HEK293 (cell line): ENCODE data around the gene PRKRA.

Experiments
- CTCF ChIA-PET: fragments of 350-600 bp; formaldehyde crosslinking; extraction: SDS; loops from one replicate; lab custom pipeline; 2021; ENCODE audit warnings: antibody characterized with exemption; lab: Yijun Ruan, JAX
- POLR2A ChIA-PET: fragments of 300-600 bp; formaldehyde crosslinking; extraction: SDS; loops from one replicate; lab custom pipeline; 2020; ENCODE audit warnings: antibody characterized with exemption, inconsistent platforms; lab: Yijun Ruan, JAX
- H3K27ac ChIP-seq: fragments of 200-500 bp; sonication (Bioruptor generic); 2 replicates; pipeline ENCODE4 v1.5.1; 2014; ENCODE audit warnings: low read depth, low read length, control low read depth, inconsistent platforms; ENCODE audit errors: extremely low read depth
- H3K36me3 ChIP-seq, 2 experiments: fragments of 200-500 bp in 1 of 2; sonication (Bioruptor generic) in 1 of 2; 1 replicate in 1 of 2; 2 replicates in 1 of 2; pipeline ENCODE4 v1.5.1; 2014 to 2017; ENCODE audit warnings: inconsistent platforms in 2 of 2, low read length in 2 of 2; ENCODE audit not compliant: control insufficient read depth in 2 of 2, insufficient read depth in 1 of 2
- H3K4me1 ChIP-seq: fragments of 200-500 bp; sonication (Bioruptor generic); 2 replicates; pipeline ENCODE4 v1.5.1; 2014; ENCODE audit warnings: mild to moderate bottlenecking, low read length, inconsistent platforms; ENCODE audit not compliant: control insufficient read depth, insufficient read depth
- H3K4me3 ChIP-seq: 2 replicates; pipeline ENCODE4 v1.5.1; 2011; ENCODE audit warnings: low read depth, mild to moderate bottlenecking, control low read depth, low read length, moderate library complexity
- H3K9me3 ChIP-seq: fragments of 200-500 bp; sonication (Bioruptor generic); 2 replicates; pipeline ENCODE4 v1.5.1; 2014; ENCODE audit warnings: low read depth, low read length, inconsistent platforms; ENCODE audit not compliant: control insufficient read depth, insufficient read depth
- BCL6B ChIP-seq: fragments of 450-650 bp; formaldehyde crosslinking; IDR thresholded peaks from 2 replicates; pipeline ENCODE4 v1.5.1; 2017; ENCODE audit warnings: missing biosample characterization, missing genetic modification characterization
- EGR2 ChIP-seq: fragments of 450-650 bp; formaldehyde crosslinking; IDR thresholded peaks from 2 replicates; pipeline ENCODE4 v1.5.1; 2016; ENCODE audit warnings: low read depth, missing biosample characterization, missing genetic modification characterization
- MZF1 ChIP-seq: fragments of 450-650 bp; formaldehyde crosslinking; IDR thresholded peaks from 2 replicates; pipeline ENCODE4 v1.5.1; 2017; ENCODE audit warnings: missing biosample characterization, missing genetic modification characterization, borderline replicate concordance
- PRDM1 ChIP-seq: fragments of 450-650 bp; formaldehyde crosslinking; IDR thresholded peaks from 2 replicates; pipeline ENCODE4; 2016; ENCODE audit warnings: missing biosample characterization, missing genetic modification characterization
- SETDB1 ChIP-seq: IDR thresholded peaks from one replicate; pipeline ENCODE4 v1.6.1; 2017; ENCODE audit warnings: mild to moderate bottlenecking, low read length, moderate library complexity, mixed read lengths; ENCODE audit not compliant: insufficient read length
- ZBTB11 ChIP-seq: fragments of 450-650 bp; formaldehyde crosslinking; conservative IDR thresholded peaks from 2 replicates; pipeline ENCODE4 v1.5.1; 2016; ENCODE audit warnings: low read depth, missing biosample characterization, missing genetic modification characterization
- ZBTB26 ChIP-seq: fragments of 450-650 bp; formaldehyde crosslinking; optimal IDR thresholded peaks from 2 replicates; pipeline ENCODE3; 2016; ENCODE audit warnings: missing biosample characterization, mild to moderate bottlenecking, missing genetic modification characterization
- ZBTB8A ChIP-seq: fragments of 450-650 bp; formaldehyde crosslinking; IDR thresholded peaks from 2 replicates; pipeline ENCODE4 v1.5.1; 2016; ENCODE audit warnings: missing biosample characterization, missing genetic modification characterization
- ZFHX2 ChIP-seq: fragments of 450-650 bp; formaldehyde crosslinking; conservative IDR thresholded peaks from 2 replicates; pipeline ENCODE4 v1.5.1; 2016; ENCODE audit warnings: missing biosample characterization, missing genetic modification characterization
- ZNF132 ChIP-seq: fragments of 450-650 bp; formaldehyde crosslinking; IDR thresholded peaks from 2 replicates; pipeline ENCODE4 v1.5.1; 2017; ENCODE audit warnings: missing biosample characterization, missing genetic modification characterization, borderline replicate concordance
- ZNF155 ChIP-seq: fragments of 450-650 bp; formaldehyde crosslinking; IDR thresholded peaks from 2 replicates; pipeline ENCODE4 v1.5.1; 2016; ENCODE audit warnings: missing biosample characterization, missing genetic modification characterization
- ZNF175 ChIP-seq: fragments of 450-650 bp; formaldehyde crosslinking; IDR thresholded peaks from 2 replicates; pipeline ENCODE4 v1.5.1; 2016; ENCODE audit warnings: missing biosample characterization, missing genetic modification characterization
- ZNF221 ChIP-seq: fragments of 450-650 bp; formaldehyde crosslinking; IDR thresholded peaks from 2 replicates; pipeline ENCODE4 v1.5.1; 2017; ENCODE audit warnings: missing biosample characterization, missing genetic modification characterization, borderline replicate concordance
- ZNF280C ChIP-seq: fragments of 450-650 bp; formaldehyde crosslinking; IDR thresholded peaks from 2 replicates; pipeline ENCODE4 v1.5.1; 2016; ENCODE audit warnings: missing biosample characterization, missing genetic modification characterization
- ZNF362 ChIP-seq: fragments of 450-650 bp; formaldehyde crosslinking; IDR thresholded peaks from 2 replicates; pipeline ENCODE4 v1.5.1; 2016; ENCODE audit warnings: missing biosample characterization, missing genetic modification characterization
- ZNF416 ChIP-seq: fragments of 450-650 bp; formaldehyde crosslinking; IDR thresholded peaks from 2 replicates; pipeline ENCODE4 v1.5.1; 2016; ENCODE audit warnings: missing biosample characterization, missing genetic modification characterization
- ZNF426 ChIP-seq: fragments of 450-650 bp; formaldehyde crosslinking; IDR thresholded peaks from 2 replicates; pipeline ENCODE4 v1.5.1; 2017; ENCODE audit warnings: missing biosample characterization, missing genetic modification characterization, mild to moderate bottlenecking, inconsistent platforms, moderate library complexity
- ZNF48 ChIP-seq: fragments of 450-650 bp; formaldehyde crosslinking; IDR thresholded peaks from 2 replicates; pipeline ENCODE4 v1.5.1; 2016; ENCODE audit warnings: missing biosample characterization, missing genetic modification characterization
- ZNF549 ChIP-seq: fragments of 450-650 bp; IDR thresholded peaks from 2 replicates; pipeline ENCODE4 v1.5.1; 2018; ENCODE audit warnings: missing biosample characterization, missing genetic modification characterization, mild to moderate bottlenecking, inconsistent platforms, moderate library complexity
- ZNF677 ChIP-seq: fragments of 450-650 bp; IDR thresholded peaks from 2 replicates; pipeline ENCODE4 v1.5.0; 2018; ENCODE audit warnings: missing biosample characterization, mild to moderate bottlenecking, missing genetic modification characterization, moderate library complexity
- ZNF692 ChIP-seq: fragments of 450-650 bp; formaldehyde crosslinking; IDR thresholded peaks from 2 replicates; pipeline ENCODE4 v1.5.1; 2016; ENCODE audit warnings: missing biosample characterization, missing genetic modification characterization
- ZNF704 ChIP-seq: fragments of 450-650 bp; formaldehyde crosslinking; IDR thresholded peaks from 2 replicates; pipeline ENCODE4 v1.5.1; 2016; ENCODE audit warnings: missing biosample characterization, missing genetic modification characterization
- ZSCAN30 ChIP-seq: fragments of 450-650 bp; IDR thresholded peaks from 2 replicates; pipeline ENCODE4 v1.5.1; 2018; ENCODE audit warnings: missing biosample characterization, mild to moderate bottlenecking, missing genetic modification characterization, moderate library complexity
- ZXDB ChIP-seq: fragments of 450-650 bp; formaldehyde crosslinking; IDR thresholded peaks from 2 replicates; pipeline ENCODE4 v1.5.1; 2016; ENCODE audit warnings: missing biosample characterization, missing genetic modification characterization

Gene PRKRA

GRCh38 chr2:178480227-178481181 is 29.5 kb upstream of the PRKRA start, which contains the start of gene PLEKHA3:
Gene PLEKHA3, plus strand, starts transcription at chr2:178480457. Its CDS starts 413 bp downstream, at chr2:178480870.
- ChIA-PET POLR2A (interaction anchor here (0.7 to 1.5 kb wide), 3 partner anchors 20 to 368 kb away, joined by 3 to 12 read pairs (median 4); partner anchors contain the start of genes PJVK, PRKRA and RBM45), CTCF (interaction anchor here (1.1 kb wide), 1 partner anchor 13 kb away, joined by 3 read pairs; no protein-coding TSS in a partner anchor)
- Histone ChIP-seq H3K4me3 (peak within 1 kb of the TSS; percentile 87), H3K27ac (peak within 1 kb of the TSS; percentile 60), H3K36me3 (no peaks in the 10 kb centered on the region), H3K4me1 (peaks cover 13% of the 10 kb centered on the region), H3K9me3 (no peaks in the 10 kb centered on the region)
- TF ChIP-seq ZNF155 (tag by site-specific recombination) (no peak), ZNF426 (tag by site-specific recombination) (no peak), ZBTB8A (peak; percentile 84), SETDB1 (no peak), ZNF132 (no peak), ZNF677 (tag by site-specific recombination) (no peak), ZNF280C (tag by site-specific recombination) (no peak), ZNF692 (tag by site-specific recombination) (peak; percentile 51; the same call in 1 of the 2 replicates), ZNF704 (tag by site-specific recombination) (no peak), ZNF221 (no peak), EGR2 (tag by site-specific recombination) (0 out of 2 replicates have a peak, but pooled peaks have one; percentile 25), ZBTB26 (peak; percentile 86), BCL6B (tag by site-specific recombination) (no peak), ZNF362 (no peak), ZNF549 (tag by site-specific recombination) (no peak), PRDM1 (no peak), ZNF416 (tag by site-specific recombination) (no peak), ZNF175 (tag by site-specific recombination) (no peak), MZF1 (no peak), ZXDB (tag by site-specific recombination) (peak; percentile 67), ZNF48 (tag by site-specific recombination) (no peak), ZBTB11 (tag by site-specific recombination) (peak; percentile 65; the same call in 1 of the 2 replicates), ZSCAN30 (peak; percentile 87), ZFHX2 (peak; percentile 73)
